GM12878 (cell line): Measurements from ENCODE around the gene UNC5B. TPM values are rescaled to one million over a fixed set of nuclear protein-coding genes. Genes with fewer than 3 reads are reported as not detected.

Source experiments
- ATAC-seq: fragments of 200-7000 bp; cut with Tn5 transposase; 3 replicates; pipeline ENCODE4 v1.9.1; 2020; ENCODE audit warnings: mild to moderate bottlenecking, moderate library complexity
- BruUV-seq: library from RNA; stranded (reverse); fragments of 400-500 nt; replicated peaks from 2 replicates; lab custom pipeline; 2021; lab: Mats Ljungman, UMichigan
- CTCF ChIA-PET: fragments of 300-600 bp; sonication (Branson Sonifier 250); formaldehyde crosslinking; extraction: SDS; loops from one replicate; lab custom pipeline; 2021; ENCODE audit warnings: inconsistent platforms; lab: Yijun Ruan, JAX
- POLR2A ChIA-PET: fragments of 350-600 bp; formaldehyde crosslinking; extraction: SDS; loops from one replicate; lab custom pipeline; 2021; ENCODE audit warnings: inconsistent platforms; lab: Charles Lee
- RAD21 ChIA-PET: fragments of 300-600 bp; sonication (Branson Sonifier 250); formaldehyde crosslinking; loops from one replicate; lab custom pipeline; 2023; ENCODE audit warnings: antibody characterized with exemption; ENCODE audit not compliant: unreplicated experiment; lab: Charles Lee
- SMC1A ChIA-PET: fragments of 300-600 bp; sonication (Branson Sonifier 250); formaldehyde crosslinking; loops from one replicate; lab custom pipeline; 2023; ENCODE audit not compliant: unreplicated experiment, uncharacterized antibody; lab: Charles Lee
- DNase-seq: peaks from one replicate; pipeline ENCODE4 v3.0.0-alpha.2; 2011; ENCODE audit warnings: low read depth, low spot score
- FAIRE-seq: peaks from 3 replicates; lab custom pipeline; 2011; peaks lifted over from hg19 to GRCh38; lab: Jason Lieb, UNC
- H2AFZ ChIP-seq: 2 replicates; pipeline ENCODE4 v1.6.0; 2011; ENCODE audit warnings: low read depth, low read length, control low read depth; ENCODE audit not compliant: control insufficient read depth
- H3K27ac ChIP-seq: 2 replicates; pipeline ENCODE4 v1.5.1; 2011; ENCODE audit warnings: control low read depth; ENCODE audit not compliant: control insufficient read depth, insufficient read depth
- H3K27me3 ChIP-seq, 2 experiments: replicated peaks in 1 of 2; 2 replicates each; pipeline versions ENCODE4 v1.6.0 to v1.6.1; 2011; ENCODE audit warnings: low read length in 1 of 2; ENCODE audit not compliant: control insufficient read depth in 2 of 2, insufficient read depth in 2 of 2
- H3K36me3 ChIP-seq, 2 experiments: 2 replicates each; pipeline ENCODE4 v1.5.1; 2011; ENCODE audit warnings: low read length in 1 of 2; ENCODE audit not compliant: control insufficient read depth in 2 of 2, insufficient read depth in 2 of 2
- H3K4me1 ChIP-seq: 2 replicates; pipeline ENCODE4 v1.6.1; 2011; ENCODE audit warnings: mild to moderate bottlenecking, low read length, moderate library complexity, mixed read lengths; ENCODE audit not compliant: control insufficient read depth, insufficient read depth
- H3K4me2 ChIP-seq: 2 replicates; pipeline ENCODE4 v1.6.0; 2011; ENCODE audit warnings: control low read depth; ENCODE audit not compliant: control insufficient read depth, insufficient read depth
- H3K4me3 ChIP-seq: fragments of 200-600 bp; sonication (generic); 2 replicates; pipeline ENCODE4 v1.5.1; 2016
- H3K79me2 ChIP-seq: 2 replicates; pipeline ENCODE4 v1.6.0; 2011; ENCODE audit warnings: low read length; ENCODE audit not compliant: control insufficient read depth, insufficient read depth
- H3K9ac ChIP-seq: 2 replicates; pipeline ENCODE4 v1.8.0; 2011; ENCODE audit warnings: low read length, control low read depth, mixed read lengths; ENCODE audit not compliant: control insufficient read depth, insufficient read depth
- H3K9me3 ChIP-seq: replicated peaks from 3 replicates; pipeline ENCODE4 v1.5.1; 2011; ENCODE audit warnings: mild to moderate bottlenecking, low read length; ENCODE audit not compliant: control insufficient read depth, insufficient read depth
- H4K20me1 ChIP-seq: 2 replicates; pipeline ENCODE4 v1.6.0; 2011; ENCODE audit not compliant: control insufficient read depth, insufficient read depth
- BMI1 ChIP-seq: fragments of 450-650 bp; IDR thresholded peaks from 2 replicates; pipeline ENCODE4 v1.6.1; 2016; ENCODE audit warnings: mild to moderate bottlenecking, moderate library complexity, borderline replicate concordance
- CHD1 ChIP-seq: IDR thresholded peaks from 2 replicates; pipeline ENCODE4 v1.6.1; 2012; ENCODE audit warnings: low read depth, low read length, improper control_type of control experiment
- EP300 ChIP-seq, 2 experiments: fragments of 150-350 bp in 1 of 2; IDR thresholded peaks; 2 replicates each; pipeline ENCODE4 v1.6.1; 2011 to 2012; ENCODE audit warnings: low read depth in 2 of 2, low read length in 2 of 2, borderline replicate concordance in 1 of 2, improper control_type of control experiment in 1 of 2, inconsistent platforms in 1 of 2; ENCODE audit not compliant: control insufficient read depth in 1 of 2
- FOXK2 ChIP-seq: fragments of 450-650 bp; IDR thresholded peaks from 2 replicates; pipeline ENCODE4 v1.6.1; 2017; ENCODE audit warnings: mild to moderate bottlenecking, moderate library complexity
- PAX5 ChIP-seq: IDR thresholded peaks from 2 replicates; pipeline ENCODE4 v1.6.1; 2011; ENCODE audit warnings: low read depth, low read length, borderline replicate concordance
- RAD51 ChIP-seq: fragments of 450-650 bp; IDR thresholded peaks from 2 replicates; pipeline ENCODE4 v1.6.1; 2016; ENCODE audit warnings: moderate library complexity, mild to moderate bottlenecking, inconsistent platforms
- SMC3 ChIP-seq: IDR thresholded peaks from 2 replicates; pipeline ENCODE4 v1.6.1; 2011; ENCODE audit warnings: low read length, improper control_type of control experiment, borderline replicate concordance
- TCF12 ChIP-seq: IDR thresholded peaks from 2 replicates; pipeline ENCODE4 v1.6.1; 2011; ENCODE audit warnings: low read depth, mild to moderate bottlenecking, low read length
- TCF3 ChIP-seq: IDR thresholded peaks from 2 replicates; pipeline ENCODE4 v1.6.1; 2012; ENCODE audit warnings: low read depth, mild to moderate bottlenecking, low read length, borderline replicate concordance; ENCODE audit not compliant: insufficient read depth
- WGBS: methylation state at CpG from one replicate; pipeline ENCODE4 v1.1.6; 2016; ENCODE audit warnings: low lambda C conversion rate; ENCODE audit not compliant: insufficient replicate concordance, insufficient coverage; ENCODE audit errors: missing lambda C conversion rate; 5-methylcytosine and 5-hydroxymethylcytosine counted together
- in situ Hi-C: fragments of 300-500 bp; cut with MboI; formaldehyde crosslinking; loops from 9 replicates; pipeline ENCODE4 v1.14.3; 2018; ENCODE audit warnings: mixed read lengths
- intact Hi-C: fragments of 100-400 bp; cut with micrococcal nuclease; formaldehyde crosslinking; loops from one replicate; pipeline ENCODE4 v1.14.2; 2022; ENCODE audit not compliant: unreplicated experiment
- polyA plus RNA-seq, 11 experiments: library from polyadenylated mRNA; depleted of rRNA in 4 of 11; unstranded in 6 of 11; stranded (reverse) in 5 of 11; fragments of >200 nt; fragmentation: Nextera tagmentation in 4 of 11; fragmentation: Illumina TruSeq in 1 of 11; extraction: Ambion mirVana in 4 of 11; extraction: Trizol in 1 of 11; gene quantifications; 1 replicate in 1 of 11; 2 replicates in 10 of 11; pipeline versions ENCODE4 v1.2.1 to v1.2.3, GENCODE V29; 2011 to 2016; ENCODE audit warnings: inconsistent platforms in 2 of 11, missing spikeins in 2 of 11, low read depth in 1 of 11
- total RNA-seq, 4 experiments: library from RNA; depleted of rRNA in 3 of 4; stranded (reverse); fragments of >200 nt in 3 of 4; fragmentation: Illumina TruSeq in 1 of 4; extraction: Trizol in 1 of 4; gene quantifications; 2 replicates each; pipeline versions ENCODE4 v1.2.1 to v1.2.3, GENCODE V29; 2013 to 2021
- TF ChIP-seq, protein P1 (sequence below): fragments of 450-650 bp; IDR thresholded peaks from 2 replicates; pipeline ENCODE4 v1.6.1; 2017; ENCODE audit warnings: antibody characterized with exemption, mild to moderate bottlenecking, moderate library complexity

The UNC5B gene
- total and polyA plus RNA-seq, 10 of the 15 experiments (the other 5 are each of a cell fraction or from before 2014, with no cell fraction given), result 0.03 to 0.08 TPM; not detected in 8

DNA sequence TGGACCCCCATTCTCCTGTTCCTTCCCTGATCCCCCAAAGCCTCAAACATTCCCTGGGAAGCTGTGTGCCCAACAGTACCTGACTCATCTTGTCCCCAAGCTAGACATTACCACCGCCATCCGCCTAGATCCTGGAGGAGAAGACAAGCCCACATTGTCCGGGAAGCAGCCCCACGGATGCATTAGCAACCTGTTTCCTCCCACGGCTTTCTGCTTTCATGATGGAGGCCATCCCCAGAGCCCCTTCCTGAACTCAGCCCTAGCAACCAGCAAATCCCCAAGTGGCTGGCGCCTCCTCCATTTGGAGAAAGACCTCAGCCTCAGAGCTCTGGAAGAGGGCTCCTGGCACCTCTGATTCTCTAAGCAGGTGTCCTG, 104.4 kb downstream of the UNC5B start:
- no TSS peak for BruUV-seq
- 76% methylated on average over 6 of the region's 6 CpGs for WGBS
- Histone ChIP-seq H3K79me2 (no peaks in the 10 kb centered on the region), H3K9ac (no peak overlapping the region), H4K20me1 (no peaks in the 10 kb centered on the region), H3K4me3 (no peak overlapping the region), H3K27me3 (no peaks in the 10 kb centered on the region), H3K4me1 (peaks cover 8% of the 10 kb centered on the region), H3K36me3 (no peaks in the 10 kb centered on the region), H2AFZ (no peak overlapping the region), H3K4me2 (no peak overlapping the region), H3K27ac (no peak overlapping the region), H3K9me3 (no peaks in the 10 kb centered on the region)
- in situ Hi-C loops (loop anchor here (10.0 kb wide), 1 partner anchor 578 kb away; no protein-coding TSS in a partner anchor), intact Hi-C loops (loop anchor here (5.0 to 10.0 kb wide), 2 partner anchors 168 to 581 kb away; no protein-coding TSS in a partner anchor)
- no peak for FAIRE-seq
- ChIA-PET SMC1A (interaction anchor here (0.9 to 14.0 kb wide), 4 partner anchors 60 to 578 kb away, joined by 3 to 249 read pairs (median 8); no protein-coding TSS in a partner anchor), CTCF (interaction anchor here (0.6 to 11.1 kb wide), 12 partner anchors 27 to 912 kb away, joined by 3 to 359 read pairs (median 6); no protein-coding TSS in a partner anchor), RAD21 (interaction anchor here (0.5 to 5.1 kb wide), 10 partner anchors 56 to 391 kb away, joined by 3 to 28 read pairs (median 8); no protein-coding TSS in a partner anchor), POLR2A (interaction anchor here (3.5 kb wide), 1 partner anchor 61 kb away, joined by 26 read pairs; no protein-coding TSS in a partner anchor)
- TF ChIP-seq FOXK2, result no peak
- no peak for TF ChIP-seq TCF3
- TF ChIP-seq RAD51, result no peak
- TF ChIP-seq TCF12, result no peak
- TF ChIP-seq, protein P1, sequence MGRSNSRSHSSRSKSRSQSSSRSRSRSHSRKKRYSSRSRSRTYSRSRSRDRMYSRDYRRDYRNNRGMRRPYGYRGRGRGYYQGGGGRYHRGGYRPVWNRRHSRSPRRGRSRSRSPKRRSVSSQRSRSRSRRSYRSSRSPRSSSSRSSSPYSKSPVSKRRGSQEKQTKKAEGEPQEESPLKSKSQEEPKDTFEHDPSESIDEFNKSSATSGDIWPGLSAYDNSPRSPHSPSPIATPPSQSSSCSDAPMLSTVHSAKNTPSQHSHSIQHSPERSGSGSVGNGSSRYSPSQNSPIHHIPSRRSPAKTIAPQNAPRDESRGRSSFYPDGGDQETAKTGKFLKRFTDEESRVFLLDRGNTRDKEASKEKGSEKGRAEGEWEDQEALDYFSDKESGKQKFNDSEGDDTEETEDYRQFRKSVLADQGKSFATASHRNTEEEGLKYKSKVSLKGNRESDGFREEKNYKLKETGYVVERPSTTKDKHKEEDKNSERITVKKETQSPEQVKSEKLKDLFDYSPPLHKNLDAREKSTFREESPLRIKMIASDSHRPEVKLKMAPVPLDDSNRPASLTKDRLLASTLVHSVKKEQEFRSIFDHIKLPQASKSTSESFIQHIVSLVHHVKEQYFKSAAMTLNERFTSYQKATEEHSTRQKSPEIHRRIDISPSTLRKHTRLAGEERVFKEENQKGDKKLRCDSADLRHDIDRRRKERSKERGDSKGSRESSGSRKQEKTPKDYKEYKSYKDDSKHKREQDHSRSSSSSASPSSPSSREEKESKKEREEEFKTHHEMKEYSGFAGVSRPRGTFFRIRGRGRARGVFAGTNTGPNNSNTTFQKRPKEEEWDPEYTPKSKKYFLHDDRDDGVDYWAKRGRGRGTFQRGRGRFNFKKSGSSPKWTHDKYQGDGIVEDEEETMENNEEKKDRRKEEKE, result no peak
- TF ChIP-seq PAX5, result no peak
- no peak for TF ChIP-seq CHD1
- TF ChIP-seq EP300 (IDR thresholded peaks at IDR 0.05; ENCODE audit: borderline replicate concordance in 1 of 2, control insufficient read depth in 1 of 2, low read depth in 2 of 2, low read length in 2 of 2), result no peak
- TF ChIP-seq SMC3, result no peak
- no peak for TF ChIP-seq BMI1
- no peak for DNase-seq
- no peak for ATAC-seq
